ENCODE results near the gene GRID1. TPM values are rescaled to one million over a fixed set of nuclear protein-coding genes. Genes with fewer than 3 reads are reported as not detected.

GRID1 gene
- total and polyA plus RNA-seq, 10 of the 15 experiments (the other 5 are each of a cell fraction or from before 2014, with no cell fraction given), result 0.04 to 0.62 (median 0.08) TPM; not detected in 5

GRCh38 chr10:86001521-86001920 lies 365.1 kb downstream of the GRID1 start:
- CTCF ChIA-PET, result no interaction called here
- Histone ChIP-seq H3K27ac (ENCODE audit: control insufficient read depth, insufficient read depth) (no peak overlapping the region), H2AFZ (ENCODE audit: control insufficient read depth, low read depth, low read length) (no peak overlapping the region), H3K4me3 (no peak overlapping the region), H3K9me3 (replicated peaks; ENCODE audit: control insufficient read depth, insufficient read depth, low read length) (no peaks in the 10 kb centered on the region), H3K9ac (ENCODE audit: control insufficient read depth, insufficient read depth, low read length) (no peak overlapping the region), H3K36me3 (ENCODE audit: control insufficient read depth in 2 of 2, insufficient read depth in 2 of 2, low read length in 1 of 2) (no peaks in the 10 kb centered on the region), H3K27me3 (replicated peaks in 1 of 2; ENCODE audit: control insufficient read depth in 2 of 2, insufficient read depth in 2 of 2, low read length in 1 of 2) (peaks cover 0 to 6% of the 10 kb centered on the region in 2 experiments; a peak in 3 of 4 replicates), H3K79me2 (ENCODE audit: control insufficient read depth, insufficient read depth, low read length) (no peaks in the 10 kb centered on the region), H3K4me1 (ENCODE audit: control insufficient read depth, insufficient read depth, low read length) (no peaks in the 10 kb centered on the region), H3K4me2 (ENCODE audit: control insufficient read depth, insufficient read depth) (no peak overlapping the region), H4K20me1 (ENCODE audit: control insufficient read depth, insufficient read depth) (no peaks in the 10 kb centered on the region)
- in situ Hi-C loops (cut with MboI) (no loop called here), intact Hi-C loops (cut with micrococcal nuclease; ENCODE audit: unreplicated experiment) (no loop called here)
- POLR2A ChIA-PET, result no interaction called here
- DNase-seq (ENCODE audit: low read depth, low spot score) (no peak), FAIRE-seq (no peak), ATAC-seq (no peak)
- RAD21 ChIA-PET (ENCODE audit: unreplicated experiment), result no interaction called here
- TF ChIP-seq RELB (IDR thresholded peaks at IDR 0.05; ENCODE audit: low read depth) (no peak), HSF1 (IDR thresholded peaks at IDR 0.05; ENCODE audit: low read depth, low read length) (no peak), SMAD5 (IDR thresholded peaks at IDR 0.05; ENCODE audit: low read depth) (no peak), SIX5 (IDR thresholded peaks at IDR 0.05; ENCODE audit: low read depth, low read length, severe bottlenecking) (no peak), RBBP5 (conservative IDR thresholded peaks at IDR 0.05) (no peak), SRF (IDR thresholded peaks at IDR 0.05; ENCODE audit: low read depth in 2 of 2, low read length in 2 of 2) (no peak), CREB1 (IDR thresholded peaks at IDR 0.05; ENCODE audit: low read depth) (no peak), CBX3 (IDR thresholded peaks at IDR 0.05; ENCODE audit: borderline replicate concordance, low read depth) (no peak), HDAC2 (IDR thresholded peaks at IDR 0.05) (no peak), ZNF622 (IDR thresholded peaks at IDR 0.05) (no peak)
- BruUV-seq (replicated peaks), result no TSS peak
- WGBS (ENCODE audit: insufficient coverage, insufficient replicate concordance, low lambda C conversion rate, missing lambda C conversion rate), result 8% methylated on average over 2 of the region's 2 CpGs
- SMC1A ChIA-PET (ENCODE audit: uncharacterized antibody, unreplicated experiment), result interaction anchor here (0.8 kb wide), 1 partner anchor 9 kb away, joined by 3 read pairs; no protein-coding TSS in a partner anchor
